ENCODE results near the gene PTPN2. TPM values are rescaled to one million over a fixed set of nuclear protein-coding genes. Genes with fewer than 3 reads are reported as not detected.

The PTPN2 gene
- 16.0 and 18.1 TPM in 2 replicates for total RNA-seq

DNA sequence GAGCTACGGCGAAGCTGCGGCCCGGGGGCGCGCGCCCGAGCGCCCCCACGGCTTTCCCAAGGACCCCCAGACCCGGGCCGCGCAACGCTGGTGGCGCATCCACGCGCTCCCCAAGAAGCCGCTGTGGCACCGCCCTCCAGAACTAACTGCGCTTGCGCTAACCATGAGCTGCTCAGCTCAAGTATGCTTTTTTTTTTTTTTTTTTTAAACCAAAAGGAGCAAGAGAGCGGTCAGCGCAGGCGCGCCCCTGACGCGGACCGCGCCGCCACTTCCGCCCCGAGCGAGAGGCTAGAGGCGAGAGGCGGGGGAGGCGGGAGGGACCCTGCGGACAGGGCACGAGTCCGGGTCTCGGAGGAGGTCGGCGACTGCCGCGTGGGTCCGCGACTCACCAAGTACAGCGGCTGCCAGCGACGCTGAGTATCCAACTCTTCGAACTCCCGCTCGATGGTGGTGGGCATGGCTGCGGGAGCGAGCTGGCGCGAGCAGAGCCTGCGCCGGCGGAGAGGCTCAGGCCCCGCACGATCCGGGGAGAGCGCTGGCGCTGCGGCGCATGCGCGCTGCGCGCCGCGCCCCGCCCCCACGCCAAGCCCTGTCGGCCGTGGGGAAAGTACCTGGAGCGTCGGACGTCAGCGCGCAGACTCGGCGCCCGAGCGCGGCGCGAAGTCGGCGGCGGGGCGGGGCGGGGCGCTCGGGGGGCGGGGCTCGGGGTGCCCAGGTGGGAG is at the start of gene PTPN2:
TSS of gene PTPN2 (minus strand) at position 554 of the 722 bp plus-strand sequence. CDS start at position 458, 96 bp downstream.

Other genes starting within 250 kb of the PTPN2 start
- gene SPIRE1, start 226.1 kb downstream of the PTPN2 start, total RNA-seq = 13.9 and 24.2 TPM in 2 replicates
- gene CEP76, start 181.5 kb downstream of the PTPN2 start, total RNA-seq = 4.7 and 9.1 TPM in 2 replicates
- 62.5 and 73.7 TPM in 2 replicates for gene PSMG2, start 181.2 kb downstream of the PTPN2 start, total RNA-seq
- gene SEH1L, start 63.8 kb upstream of the PTPN2 start, total RNA-seq = 22.7 and 39.9 TPM in 2 replicates
- 13.2 and 20.5 TPM in 2 replicates for gene CEP192, start 107.1 kb upstream of the PTPN2 start, total RNA-seq

All from mesangial cell (primary cell).